Hepatocyte (in vitro differentiated cells): Measurements from ENCODE around the gene DDX10. TPM values are rescaled to one million over a fixed set of nuclear protein-coding genes. Genes with fewer than 3 reads are reported as not detected.
"Not testable (repeated sequence)": the region's sequence is repeated elsewhere in the genome, so short reads cannot be mapped to it uniquely, and the experiment has no call there.

Source experiments
- DNase-seq: peaks from one replicate; pipeline ENCODE4 v3.0.0-alpha.2; 2016; ENCODE audit warnings: low spot score
- H2AFZ ChIP-seq: fragments of 200-600 bp; sonication (generic); 2 replicates; pipeline ENCODE4 v1.6.0; 2016; ENCODE audit warnings: antibody characterized with exemption, mild to moderate bottlenecking
- H3K27ac ChIP-seq: fragments of 200-600 bp; sonication (generic); 2 replicates; pipeline ENCODE4 v1.5.1; 2016; ENCODE audit warnings: mild to moderate bottlenecking
- H3K27me3 ChIP-seq: fragments of 200-600 bp; sonication (generic); 2 replicates; pipeline ENCODE4 v1.6.1; 2016
- H3K36me3 ChIP-seq: fragments of 200-600 bp; sonication (generic); replicated peaks from 2 replicates; pipeline ENCODE4 v1.5.1; 2016; ENCODE audit warnings: low read depth; ENCODE audit not compliant: insufficient read depth
- H3K4me1 ChIP-seq: fragments of 200-600 bp; sonication (generic); 2 replicates; pipeline ENCODE4 v1.5.1; 2016; ENCODE audit warnings: mild to moderate bottlenecking, moderate library complexity; ENCODE audit not compliant: insufficient read depth
- H3K4me2 ChIP-seq: fragments of 200-600 bp; sonication (generic); 2 replicates; pipeline ENCODE4 v1.6.0; 2016
- H3K4me3 ChIP-seq: fragments of 200-600 bp; sonication (generic); 2 replicates; pipeline ENCODE4 v1.5.1; 2016; ENCODE audit warnings: mild to moderate bottlenecking
- H3K79me2 ChIP-seq: fragments of 200-600 bp; sonication (generic); 2 replicates; pipeline ENCODE4 v1.6.0; 2017; ENCODE audit warnings: mild to moderate bottlenecking
- H3K9me2 ChIP-seq: fragments of 200-600 bp; sonication (generic); replicated peaks from 2 replicates; pipeline ENCODE4 v1.6.0; 2017; ENCODE audit warnings: mild to moderate bottlenecking; ENCODE audit not compliant: insufficient read depth
- H3K9me3 ChIP-seq: fragments of 200-600 bp; sonication (generic); 2 replicates; pipeline ENCODE4 v1.5.1; 2016; ENCODE audit warnings: low read depth, mild to moderate bottlenecking
- H4K20me1 ChIP-seq: fragments of 200-600 bp; sonication (generic); 2 replicates; pipeline ENCODE4 v1.6.0; 2016; ENCODE audit warnings: mild to moderate bottlenecking; ENCODE audit not compliant: insufficient read depth, poor library complexity, severe bottlenecking
- EZH2 ChIP-seq: fragments of 200-600 bp; sonication (generic); IDR thresholded peaks from 2 replicates; pipeline ENCODE4 v1.6.1; 2016; ENCODE audit warnings: antibody characterized with exemption, mild to moderate bottlenecking, borderline replicate concordance
- EZH2phosphoT487 ChIP-seq: fragments of 200-600 bp; sonication (generic); IDR thresholded peaks from one replicate; pipeline ENCODE4 v1.6.1; 2018; ENCODE audit warnings: antibody characterized with exemption, mild to moderate bottlenecking, low read depth, moderate library complexity; ENCODE audit not compliant: unreplicated experiment, severe bottlenecking
- WGBS: methylation state at CpG from one replicate; pipeline ENCODE4 v1.1.6; 2016; ENCODE audit warnings: low lambda C conversion rate; ENCODE audit errors: missing lambda C conversion rate; 5-methylcytosine and 5-hydroxymethylcytosine counted together
- polyA plus RNA-seq: library from polyadenylated mRNA; unstranded; fragments of >200 nt; fragmentation: Nextera tagmentation; extraction: Ambion mirVana; gene quantifications from 2 replicates; pipeline ENCODE4 v1.2.1, GENCODE V29; 2016
- total RNA-seq: library from RNA; depleted of rRNA; stranded (reverse); fragments of >200 nt; gene quantifications from 2 replicates; pipeline ENCODE4 v1.2.3, GENCODE V29; 2014
- TF ChIP-seq, protein P1 (sequence below): fragments of 200-600 bp; sonication (generic); IDR thresholded peaks from 2 replicates; pipeline ENCODE4 v1.5.1; 2016; ENCODE audit warnings: antibody characterized with exemption, mild to moderate bottlenecking; ENCODE audit not compliant: poor library complexity

The DDX10 gene
- total and polyA plus RNA-seq, 2 experiments from 2014 or later: 9.6 to 13.9 TPM

DNA sequence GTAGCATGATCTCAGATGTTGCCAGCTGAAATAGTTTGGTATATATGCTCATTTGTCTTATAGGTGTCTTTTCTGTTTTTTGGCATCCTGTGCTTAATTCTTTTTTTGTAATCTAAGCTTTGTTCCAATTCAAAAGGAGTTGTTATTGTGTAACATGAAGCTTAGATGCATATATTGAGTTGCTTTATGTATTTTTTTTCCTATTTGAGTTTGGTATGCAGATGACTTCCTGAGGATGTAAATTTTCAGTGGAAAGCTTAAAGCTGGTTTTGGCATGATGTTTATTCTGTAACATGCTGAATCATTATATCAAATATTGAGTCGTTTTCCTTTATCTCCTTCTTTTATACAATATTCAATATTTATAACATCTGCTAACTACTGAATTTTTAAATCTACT, 69.4 kb downstream of the DDX10 start:
- no peaks in the 10 kb centered on the region for H3K36me3 ChIP-seq
- no peaks in the 10 kb centered on the region for H3K4me1 ChIP-seq
- H3K27me3 ChIP-seq: no peaks in the 10 kb centered on the region
- H3K79me2 ChIP-seq: peaks cover 7% of the 10 kb centered on the region
- DNase-seq: no peak
- no peaks in the 10 kb centered on the region for H3K9me2 ChIP-seq
- H3K9me3 ChIP-seq: no peaks in the 10 kb centered on the region
- 75% methylated on average over 1 of the region's 1 CpG for WGBS
- no peak overlapping the region for H3K4me3 ChIP-seq
- no peak overlapping the region for H2AFZ ChIP-seq
- H3K4me2 ChIP-seq: no peak overlapping the region
- H3K27ac ChIP-seq: no peak overlapping the region
- TF ChIP-seq, protein P1, sequence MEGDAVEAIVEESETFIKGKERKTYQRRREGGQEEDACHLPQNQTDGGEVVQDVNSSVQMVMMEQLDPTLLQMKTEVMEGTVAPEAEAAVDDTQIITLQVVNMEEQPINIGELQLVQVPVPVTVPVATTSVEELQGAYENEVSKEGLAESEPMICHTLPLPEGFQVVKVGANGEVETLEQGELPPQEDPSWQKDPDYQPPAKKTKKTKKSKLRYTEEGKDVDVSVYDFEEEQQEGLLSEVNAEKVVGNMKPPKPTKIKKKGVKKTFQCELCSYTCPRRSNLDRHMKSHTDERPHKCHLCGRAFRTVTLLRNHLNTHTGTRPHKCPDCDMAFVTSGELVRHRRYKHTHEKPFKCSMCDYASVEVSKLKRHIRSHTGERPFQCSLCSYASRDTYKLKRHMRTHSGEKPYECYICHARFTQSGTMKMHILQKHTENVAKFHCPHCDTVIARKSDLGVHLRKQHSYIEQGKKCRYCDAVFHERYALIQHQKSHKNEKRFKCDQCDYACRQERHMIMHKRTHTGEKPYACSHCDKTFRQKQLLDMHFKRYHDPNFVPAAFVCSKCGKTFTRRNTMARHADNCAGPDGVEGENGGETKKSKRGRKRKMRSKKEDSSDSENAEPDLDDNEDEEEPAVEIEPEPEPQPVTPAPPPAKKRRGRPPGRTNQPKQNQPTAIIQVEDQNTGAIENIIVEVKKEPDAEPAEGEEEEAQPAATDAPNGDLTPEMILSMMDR: no peak
- no peak for TF ChIP-seq EZH2phosphoT487
- no peak for TF ChIP-seq EZH2
- no peaks in the 10 kb centered on the region for H4K20me1 ChIP-seq

DNA sequence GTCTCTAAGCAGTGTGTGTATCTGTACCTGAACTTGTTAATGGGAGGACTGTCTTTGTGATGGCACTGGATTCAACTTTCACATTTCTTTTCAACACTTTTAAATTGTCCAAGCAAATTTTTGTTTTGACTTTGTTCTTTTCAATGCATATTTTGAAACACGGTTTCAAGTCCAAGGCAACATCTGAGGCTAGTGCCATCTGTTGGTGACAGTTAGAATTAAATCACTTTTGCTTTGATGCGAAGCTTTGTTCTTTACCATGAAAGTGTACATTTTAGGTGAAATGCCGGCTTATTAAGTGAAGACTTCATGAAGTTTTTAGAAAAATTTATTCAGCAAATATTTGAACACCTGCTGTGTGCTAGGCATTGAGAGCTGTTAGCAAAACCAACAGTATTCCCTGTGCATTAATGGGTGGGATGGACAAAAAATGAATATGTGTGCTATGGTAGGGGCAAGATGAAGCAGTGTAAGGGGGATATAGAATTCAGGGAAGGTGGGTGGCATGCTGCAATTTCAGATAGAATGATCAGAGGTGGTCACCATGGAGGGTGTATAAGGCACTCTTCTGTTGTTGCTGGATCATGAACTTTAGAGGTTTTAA, 70.2 kb downstream of the DDX10 start:
- no peaks in the 10 kb centered on the region for H3K9me2 ChIP-seq
- no peaks in the 10 kb centered on the region for H4K20me1 ChIP-seq
- peaks cover 7% of the 10 kb centered on the region for H3K79me2 ChIP-seq
- H3K4me3 ChIP-seq: no peak overlapping the region
- TF ChIP-seq EZH2phosphoT487 (no peak), EZH2 (no peak)
- TF ChIP-seq, protein P1: peak; percentile 49
- DNase-seq: peak; percentile 17
- H3K4me1 ChIP-seq: no peaks in the 10 kb centered on the region
- H3K27me3 ChIP-seq: no peaks in the 10 kb centered on the region
- WGBS: 74% methylated on average over 3 of the region's 3 CpGs
- no peak overlapping the region for H3K4me2 ChIP-seq
- H3K36me3 ChIP-seq: no peaks in the 10 kb centered on the region
- no peak overlapping the region for H2AFZ ChIP-seq
- H3K9me3 ChIP-seq: no peaks in the 10 kb centered on the region
- H3K27ac ChIP-seq: no peak overlapping the region

DNA sequence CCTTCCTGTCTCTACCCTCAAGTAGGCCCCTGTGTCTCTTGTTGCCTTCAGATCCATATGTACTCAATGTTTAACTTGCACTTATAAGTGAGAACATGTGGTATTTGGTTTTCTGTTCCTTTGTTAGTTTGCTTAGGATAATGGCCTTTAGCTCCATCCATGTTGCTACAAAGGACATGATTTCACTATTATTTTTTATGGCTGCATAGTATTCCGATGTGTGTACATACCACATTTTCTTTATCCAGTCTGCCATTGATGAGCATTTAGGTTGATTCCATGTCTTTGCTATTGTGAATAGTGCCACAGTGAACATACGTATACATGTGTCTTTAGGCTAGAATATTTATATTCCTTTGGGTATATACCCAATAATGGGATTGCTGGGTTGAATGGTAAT, 75.3 kb downstream of the DDX10 start:
- H3K4me2 ChIP-seq, H3K27me3 ChIP-seq, H3K9me2 ChIP-seq, H4K20me1 ChIP-seq, H3K36me3 ChIP-seq, H3K27ac ChIP-seq, H3K4me1 ChIP-seq, H2AFZ ChIP-seq, H3K4me3 ChIP-seq, H3K9me3 ChIP-seq, DNase-seq, H3K79me2 ChIP-seq: not testable (repeated sequence)
- 98% methylated on average over 2 of the region's 2 CpGs for WGBS

DNA sequence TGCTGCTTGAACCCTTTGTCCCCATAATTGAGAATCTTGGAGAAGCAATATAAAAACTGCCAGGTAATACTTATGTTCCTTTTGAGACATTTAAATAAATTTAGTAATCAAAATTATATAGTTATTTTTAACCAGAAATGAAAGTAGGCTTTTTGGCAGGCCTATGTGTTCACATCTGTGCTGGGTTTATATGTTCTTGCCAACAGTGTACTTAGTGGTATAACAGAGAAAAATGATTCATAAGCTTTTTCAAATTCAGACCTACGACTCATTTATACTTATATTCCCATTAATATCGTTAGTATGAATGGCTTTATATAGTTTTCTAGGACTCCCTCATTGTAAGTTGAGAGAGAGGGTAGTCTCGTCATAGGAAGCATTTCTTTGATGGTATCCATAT, 79.0 kb downstream of the DDX10 start:
- H3K4me3 ChIP-seq: no peak overlapping the region
- WGBS: 82% methylated on average over 3 of the region's 3 CpGs
- no peak overlapping the region for H3K4me2 ChIP-seq
- TF ChIP-seq EZH2phosphoT487: no peak
- TF ChIP-seq, protein P1: no peak
- TF ChIP-seq EZH2: no peak
- no peak overlapping the region for H2AFZ ChIP-seq
- H4K20me1 ChIP-seq: no peaks in the 10 kb centered on the region
- H3K4me1 ChIP-seq: no peaks in the 10 kb centered on the region
- H3K36me3 ChIP-seq: no peaks in the 10 kb centered on the region
- H3K9me2 ChIP-seq: no peaks in the 10 kb centered on the region
- H3K9me3 ChIP-seq: peaks cover 8% of the 10 kb centered on the region
- H3K79me2 ChIP-seq: no peaks in the 10 kb centered on the region
- no peak overlapping the region for H3K27ac ChIP-seq
- H3K27me3 ChIP-seq: no peaks in the 10 kb centered on the region
- no peak for DNase-seq
